HG02610 (cell line): ENCODE data around the gene FTSJ1.
"Not testable (repeated sequence)": the region's sequence is repeated elsewhere in the genome, so short reads cannot be mapped to it uniquely, and the experiment has no call there.

ENCODE experiments used
- ATAC-seq: cut with Tn5 transposase; IDR thresholded peaks from one replicate; pipeline ENCODE4 v1.9.1; 2021; ENCODE audit warnings: mild to moderate bottlenecking, moderate library complexity; ENCODE audit not compliant: unreplicated experiment

Gene FTSJ1, protein sequence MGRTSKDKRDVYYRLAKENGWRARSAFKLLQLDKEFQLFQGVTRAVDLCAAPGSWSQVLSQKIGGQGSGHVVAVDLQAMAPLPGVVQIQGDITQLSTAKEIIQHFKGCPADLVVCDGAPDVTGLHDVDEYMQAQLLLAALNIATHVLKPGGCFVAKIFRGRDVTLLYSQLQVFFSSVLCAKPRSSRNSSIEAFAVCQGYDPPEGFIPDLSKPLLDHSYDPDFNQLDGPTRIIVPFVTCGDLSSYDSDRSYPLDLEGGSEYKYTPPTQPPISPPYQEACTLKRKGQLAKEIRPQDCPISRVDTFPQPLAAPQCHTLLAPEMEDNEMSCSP

DNA sequence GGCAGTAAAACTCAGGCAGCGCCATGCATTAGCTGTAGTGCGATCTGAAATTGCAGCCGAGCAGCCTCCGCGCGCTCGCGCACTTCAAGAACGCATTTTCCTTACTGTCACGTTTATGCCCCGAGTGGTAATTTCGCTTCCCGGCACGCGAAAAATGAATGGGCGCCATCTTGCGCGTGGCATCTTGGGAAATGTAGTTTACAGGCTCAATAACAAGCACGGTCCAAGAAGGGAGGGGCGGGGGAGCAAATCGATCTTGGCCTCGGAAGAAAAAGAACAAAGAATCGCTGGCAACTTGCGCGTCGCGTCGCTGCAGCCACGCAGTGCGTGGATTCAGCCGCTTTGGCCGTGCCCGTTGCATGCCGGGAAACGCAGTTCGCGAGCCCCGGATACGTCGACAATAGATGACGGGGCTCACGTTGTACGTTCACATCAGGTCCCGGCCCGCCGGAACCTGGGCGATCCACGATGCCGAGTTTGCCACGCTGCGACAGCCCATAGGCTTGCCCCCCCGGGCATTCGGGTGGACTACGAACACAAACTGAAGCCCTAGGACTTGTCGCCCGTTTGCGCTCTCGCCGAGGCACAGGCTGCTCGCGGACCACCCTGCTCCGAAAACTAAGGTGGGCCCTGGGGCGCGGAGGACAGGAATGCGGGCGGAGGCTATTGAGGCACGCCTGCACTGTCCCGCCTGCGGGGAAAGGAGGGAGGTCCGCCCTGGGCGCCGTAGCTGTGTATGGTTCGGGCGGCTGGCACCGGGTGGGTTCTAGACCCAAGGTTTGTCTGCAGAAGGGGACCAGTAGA lies at the start of gene FTSJ1:
Gene FTSJ1, plus strand, starts transcription at position 426 of the 804 bp plus-strand sequence. CDS start 1,849 bp downstream, outside the sequence.
- peak; percentile 91 for ATAC-seq

DNA sequence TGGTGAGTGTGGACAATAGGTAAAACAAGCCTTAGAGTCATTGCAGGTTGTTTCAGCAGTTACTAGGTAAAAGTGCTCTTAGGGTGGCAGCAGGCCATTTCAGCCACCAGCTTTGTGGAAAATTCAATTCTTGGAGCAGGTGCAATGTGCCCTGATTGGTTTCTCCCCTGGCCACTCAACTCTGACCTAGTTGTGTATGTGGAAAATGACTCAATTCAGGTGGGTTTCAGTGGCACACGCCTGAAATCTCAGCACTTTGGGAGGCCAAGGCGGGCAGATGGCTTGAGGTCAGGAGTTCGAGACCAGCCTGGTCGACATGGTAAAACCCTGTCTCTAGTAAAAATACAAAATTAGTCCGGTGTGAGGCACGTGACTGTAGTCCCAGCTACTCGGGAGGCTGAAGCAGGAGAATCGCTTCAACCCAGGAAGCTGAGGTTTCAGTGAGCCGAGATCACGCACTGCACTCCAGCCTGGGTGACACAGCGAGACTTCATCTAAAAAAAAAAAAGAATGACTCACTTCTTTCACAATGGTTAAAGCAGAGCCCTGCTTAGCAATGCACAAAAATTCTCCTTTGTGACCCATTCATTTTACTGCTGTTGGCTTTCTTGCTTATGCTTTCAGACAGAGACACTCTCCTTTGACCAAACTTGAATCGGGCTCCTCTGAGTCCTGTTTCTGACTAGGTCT lies 48.8 kb upstream of the FTSJ1 start:
- ATAC-seq = not testable (repeated sequence)

DNA sequence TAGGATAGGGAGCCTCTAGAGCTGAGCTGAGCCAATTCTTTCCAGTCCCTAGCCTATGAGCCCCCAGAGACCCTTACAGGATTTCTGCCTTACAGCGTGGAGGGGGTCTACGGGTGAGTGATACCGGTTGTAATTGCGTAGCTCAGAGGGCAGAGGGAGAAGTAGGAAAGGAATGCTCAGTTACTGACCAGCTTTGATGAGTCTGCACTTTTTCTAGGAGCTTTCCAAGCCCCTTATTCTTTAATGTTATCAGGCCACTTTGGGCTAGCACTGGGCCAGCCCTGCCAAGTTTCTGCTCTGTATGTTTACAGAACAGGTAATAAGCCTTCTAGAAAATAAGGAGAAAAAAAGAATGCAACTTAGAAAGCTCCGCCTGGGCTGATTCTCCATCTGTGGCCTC lies 46.4 kb upstream of the FTSJ1 start:
- not testable (repeated sequence) for ATAC-seq

DNA sequence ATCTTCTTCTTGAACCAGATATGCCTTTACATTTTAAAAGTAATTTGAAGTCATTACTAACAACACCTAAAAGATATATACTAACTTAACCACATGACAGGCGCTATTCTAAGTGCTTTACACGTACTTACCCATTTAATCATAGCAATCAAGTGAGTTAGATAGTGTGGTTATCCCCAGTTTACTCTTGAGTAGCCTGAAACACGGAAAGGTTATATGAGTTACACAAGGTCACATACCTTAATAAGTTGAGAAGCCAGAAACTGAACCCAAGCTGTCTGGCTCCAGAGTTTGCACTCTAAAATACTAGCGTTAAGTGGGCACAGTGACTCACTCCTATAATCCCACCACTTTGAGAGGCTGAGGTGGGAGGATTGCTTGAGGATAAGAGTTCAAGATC lies 45.8 kb upstream of the FTSJ1 start:
- not testable (repeated sequence) for ATAC-seq

DNA sequence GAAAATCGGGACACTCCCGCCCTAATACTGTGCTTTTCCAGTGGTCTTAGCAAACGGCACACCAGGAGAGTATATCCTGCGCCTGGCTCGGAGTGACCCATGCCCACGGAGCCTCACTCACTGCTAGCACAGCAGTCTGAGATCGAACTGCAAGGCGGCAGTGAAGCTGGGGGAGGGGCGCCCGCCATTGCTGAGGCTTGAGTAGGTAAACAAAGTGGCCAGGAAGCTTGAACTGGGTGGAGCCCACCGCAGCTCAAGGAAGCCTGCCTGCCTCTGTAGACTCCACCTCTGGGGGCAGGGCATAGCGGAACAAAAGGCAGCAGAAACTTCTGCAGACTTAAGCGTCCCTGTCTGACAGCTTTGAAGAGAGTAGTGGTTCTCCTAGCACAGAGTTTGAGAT lies 42.3 kb upstream of the FTSJ1 start:
- not testable (repeated sequence) for ATAC-seq

DNA sequence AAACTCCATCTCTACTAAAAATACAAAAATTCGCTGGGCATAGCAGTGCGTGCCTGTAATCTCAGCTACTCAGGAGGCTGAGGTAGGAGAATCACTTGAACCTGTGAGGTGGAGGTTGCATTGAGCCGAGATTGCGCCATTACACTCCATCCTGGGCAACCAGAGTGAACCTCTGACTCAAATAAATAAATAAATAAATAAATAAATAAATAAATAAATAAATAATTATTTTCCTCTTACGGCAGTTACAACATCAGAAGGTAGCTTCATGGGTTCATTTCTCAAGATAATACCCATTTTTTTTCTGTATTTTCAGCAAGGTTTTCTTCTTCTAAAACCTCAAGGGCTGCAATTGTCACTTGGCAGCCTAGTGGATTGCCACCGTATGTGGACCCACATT lies 28.8 kb upstream of the FTSJ1 start:
- not testable (repeated sequence) for ATAC-seq

DNA sequence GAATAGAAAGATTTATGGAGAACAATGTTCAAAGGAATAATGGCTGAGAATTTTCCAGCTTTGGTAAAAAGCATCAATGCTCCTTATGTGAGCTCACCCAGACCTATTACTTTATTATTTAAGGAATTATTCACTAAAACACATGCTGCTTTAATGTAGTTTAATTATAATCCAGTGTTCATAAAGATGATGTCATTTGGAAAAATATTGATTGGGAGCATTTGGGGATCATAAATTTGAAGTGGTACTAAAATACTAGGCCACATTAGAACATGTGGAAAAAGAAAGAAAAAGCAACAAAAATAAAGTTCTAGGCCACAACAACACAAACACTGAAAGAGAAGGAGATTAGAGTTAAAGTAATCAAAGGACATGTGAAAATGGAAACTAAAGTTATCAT lies 25.9 kb upstream of the FTSJ1 start:
- ATAC-seq = no peak

DNA sequence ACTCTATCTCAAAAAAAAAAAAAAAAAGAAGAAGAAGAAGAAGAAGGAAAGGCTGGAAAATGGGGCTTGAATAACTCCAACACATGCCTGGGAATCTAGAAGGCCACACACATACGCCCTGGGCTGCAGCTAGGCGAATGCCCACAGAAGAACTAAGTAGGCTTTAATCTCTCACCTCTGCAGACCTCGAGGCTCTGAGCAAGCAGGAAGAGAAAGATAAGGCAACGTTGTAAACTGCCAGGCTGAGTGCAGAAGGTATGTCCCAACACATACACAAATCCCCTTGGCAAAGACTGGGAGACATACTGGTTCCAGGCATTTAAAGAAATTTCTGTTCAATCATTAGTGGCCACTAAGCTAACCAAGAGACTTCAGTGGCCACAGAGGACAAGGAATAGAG lies 24.3 kb upstream of the FTSJ1 start:
- ATAC-seq = no peak

DNA sequence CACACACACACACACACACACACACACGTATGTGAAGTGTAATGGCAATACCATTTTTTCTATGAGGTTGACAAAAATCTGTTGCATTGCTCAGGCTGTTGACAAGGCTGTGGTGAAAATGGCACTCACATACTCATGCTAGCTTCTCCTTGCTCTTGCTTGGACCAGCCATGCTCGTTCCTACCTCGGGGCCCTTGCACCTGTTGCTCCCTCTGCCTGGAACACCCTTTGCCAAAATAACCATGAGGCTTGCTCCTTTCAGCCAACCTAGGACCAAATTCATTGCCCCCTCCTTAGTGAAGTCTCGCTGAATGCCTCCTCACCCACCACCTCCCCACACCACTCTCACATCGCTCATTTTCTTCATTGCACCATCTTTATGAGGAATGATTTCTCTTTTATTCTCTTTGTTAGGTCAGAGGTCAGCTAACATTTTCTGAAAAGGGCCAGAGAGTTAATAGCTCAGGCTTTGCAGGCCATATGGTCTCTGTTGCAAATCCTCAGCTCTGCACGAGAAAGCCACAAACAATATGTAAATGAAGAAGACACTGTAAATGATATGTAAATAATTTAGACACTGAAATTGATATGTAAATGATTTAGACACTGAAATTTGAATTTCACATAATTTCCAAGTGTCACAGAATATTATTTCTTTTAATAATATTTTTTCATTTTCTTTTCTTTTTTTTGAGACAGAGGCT lies 19.2 kb upstream of the FTSJ1 start:
- ATAC-seq = no peak

DNA sequence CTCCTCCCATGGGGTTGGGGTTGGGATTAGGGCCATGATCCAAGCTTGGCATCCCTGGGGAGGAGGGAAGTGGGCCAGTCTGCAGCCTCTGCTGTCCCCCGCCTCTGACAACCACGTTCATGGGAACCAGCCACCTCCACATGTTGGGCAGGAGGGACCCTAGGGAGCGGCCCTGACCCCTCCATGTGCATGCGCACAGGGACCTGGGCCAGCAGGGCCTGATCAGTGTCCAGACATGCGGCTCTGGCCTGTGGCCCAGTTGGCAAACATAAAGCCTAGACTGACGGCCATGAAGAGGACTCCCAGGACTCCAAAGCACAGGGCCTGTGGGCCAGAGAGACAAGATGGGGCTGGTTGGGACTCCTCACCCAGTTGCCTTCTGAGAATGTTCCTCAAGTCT lies 17.3 kb upstream of the FTSJ1 start:
- ATAC-seq = no peak

DNA sequence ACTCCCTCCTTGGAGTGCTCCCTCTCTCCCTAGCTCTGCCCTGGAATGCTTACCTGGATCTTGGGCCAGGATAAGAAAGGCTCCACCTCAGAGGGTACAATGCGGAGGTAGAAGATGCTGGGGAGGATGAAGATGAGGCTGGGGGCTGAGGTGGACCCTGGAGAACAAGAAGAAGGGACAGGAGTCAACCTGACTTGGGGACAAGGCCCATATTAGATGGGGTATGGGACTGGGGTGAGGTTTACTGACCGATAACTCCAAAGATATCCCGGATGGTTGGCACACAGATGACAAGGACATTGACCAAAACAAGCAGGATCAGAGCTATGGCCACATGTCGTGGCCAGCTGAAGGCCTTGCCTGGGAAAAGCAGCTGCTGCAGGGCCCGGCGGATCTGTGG lies 16.5 kb upstream of the FTSJ1 start:
- no peak for ATAC-seq

DNA sequence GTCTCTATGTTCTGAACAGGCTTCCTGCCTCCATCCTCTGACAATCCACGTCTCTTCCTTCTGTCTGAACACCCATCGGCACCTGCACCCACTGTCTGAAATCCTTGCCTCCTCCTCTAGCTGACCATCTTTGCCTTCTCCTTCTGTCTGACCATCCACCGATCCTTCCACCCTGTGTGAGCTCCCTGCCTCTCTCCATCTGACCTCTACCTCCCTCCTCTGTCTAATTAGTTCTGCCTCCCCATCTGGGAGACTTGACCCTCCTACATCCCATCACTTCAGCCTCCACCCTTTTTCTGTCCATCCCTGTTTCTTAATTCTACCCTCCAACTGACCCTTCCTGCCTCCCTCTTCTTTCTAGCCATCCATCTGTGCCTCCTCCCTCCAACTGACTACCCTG lies 16.0 kb upstream of the FTSJ1 start:
- no peak for ATAC-seq

DNA sequence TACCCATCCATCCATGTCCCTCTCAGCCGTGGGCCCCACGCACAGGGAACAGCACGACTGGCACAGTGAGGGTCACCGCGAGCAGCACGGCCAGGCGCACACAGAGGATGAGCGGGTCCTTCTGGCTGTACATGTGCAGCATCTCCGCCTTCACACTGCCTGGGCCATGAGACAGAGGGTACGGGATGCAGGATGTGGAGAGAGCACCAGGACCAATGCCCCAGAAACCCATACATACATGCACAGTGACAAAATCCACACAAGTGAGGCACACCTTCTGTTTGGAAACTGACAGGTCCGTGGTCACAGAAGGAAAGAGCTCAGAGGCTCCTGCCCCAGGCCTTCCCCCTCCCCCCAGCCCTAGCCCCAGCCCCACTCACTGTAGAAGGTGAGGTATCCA lies 15.4 kb upstream of the FTSJ1 start:
- no peak for ATAC-seq

DNA sequence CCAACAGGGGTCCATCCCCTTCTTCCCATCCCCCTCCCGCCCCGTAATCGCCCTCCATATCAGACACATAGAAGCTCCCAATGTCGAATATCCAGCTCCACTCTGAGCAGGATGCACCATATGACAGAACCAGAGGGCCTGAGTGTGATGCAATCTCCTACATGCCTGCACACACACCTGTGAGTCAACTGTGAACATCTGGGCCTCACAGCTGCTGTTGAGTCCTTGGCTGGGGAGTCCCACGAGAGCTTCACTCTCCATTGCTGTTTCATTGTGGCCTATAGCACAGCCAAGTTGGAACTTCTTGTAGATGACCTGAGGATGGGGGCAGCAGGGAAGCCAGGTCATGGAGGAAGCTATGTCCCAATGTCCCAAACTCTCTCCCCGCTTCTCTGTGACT lies 14.2 kb upstream of the FTSJ1 start:
- ATAC-seq = no peak

DNA sequence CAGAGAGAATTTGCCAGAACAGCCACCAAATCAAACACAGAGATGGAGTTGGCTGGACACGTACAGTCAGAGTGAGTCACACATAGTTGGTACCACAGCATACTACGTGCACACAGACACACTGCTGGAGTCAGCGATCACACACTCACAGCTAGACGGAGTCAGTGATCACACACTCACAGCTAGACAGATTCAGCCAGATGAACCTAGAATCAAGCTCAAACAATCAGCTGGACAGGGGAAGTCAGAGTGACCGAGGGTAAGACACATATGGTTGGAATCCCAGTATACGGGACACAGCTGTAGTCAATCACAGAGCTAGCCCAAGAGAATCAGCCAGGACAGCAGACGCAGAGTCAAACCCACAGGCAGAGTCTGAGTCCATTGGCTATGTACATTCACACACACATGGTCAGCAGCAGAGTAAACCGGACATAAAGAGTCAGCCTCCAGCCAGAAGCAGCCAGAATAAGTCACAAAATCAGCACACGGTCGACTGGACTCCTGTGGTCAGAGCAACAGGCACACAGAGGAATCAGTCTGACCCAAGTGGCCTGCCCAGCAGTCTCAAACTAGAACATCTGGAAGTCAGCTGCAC lies 10.6 kb upstream of the FTSJ1 start:
- ATAC-seq = no peak

DNA sequence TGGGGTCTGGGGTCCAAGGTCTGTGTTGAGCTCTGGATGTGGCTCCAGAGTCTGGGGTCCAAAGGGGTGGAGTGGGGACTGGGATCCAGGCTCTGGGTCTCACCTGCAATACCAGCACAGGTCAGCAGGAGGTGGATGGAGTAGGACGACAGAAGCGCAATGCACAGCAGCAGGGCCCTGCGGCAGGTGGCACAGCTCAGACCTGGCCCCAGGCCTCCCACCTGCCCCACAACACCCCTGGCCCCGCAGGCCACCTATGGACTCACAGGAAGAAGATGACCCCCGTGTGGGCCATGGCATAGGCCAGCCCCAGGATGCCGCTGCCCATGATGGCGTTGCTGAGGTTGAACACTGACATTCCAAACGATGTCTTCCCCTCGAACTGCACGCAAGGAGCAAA lies 9.3 kb upstream of the FTSJ1 start:
- ATAC-seq = no peak

DNA sequence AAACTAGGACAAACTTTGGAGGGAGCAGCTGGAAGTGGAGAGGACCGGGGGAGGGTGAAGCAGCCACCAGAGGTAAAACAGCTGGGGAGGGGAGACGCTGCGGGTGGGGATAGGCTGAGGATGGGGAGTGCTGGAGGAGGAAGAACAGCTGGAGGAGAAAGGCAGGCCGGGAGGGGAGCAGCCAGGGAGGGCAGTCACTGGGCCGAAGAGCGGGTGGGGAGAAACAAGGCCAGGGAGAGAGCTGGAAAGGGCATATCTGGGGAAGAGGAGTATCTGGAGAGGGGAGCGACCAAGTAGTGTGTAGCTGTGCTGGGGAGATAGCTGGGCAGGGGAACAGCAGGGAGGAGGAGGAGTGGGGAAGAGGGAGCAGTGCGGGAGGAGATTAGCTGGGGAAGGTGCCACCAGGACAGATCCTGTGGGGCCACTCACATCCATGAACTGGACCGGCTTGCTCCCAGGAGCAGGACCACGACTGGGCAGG lies 8.7 kb upstream of the FTSJ1 start:
- no peak for ATAC-seq

DNA sequence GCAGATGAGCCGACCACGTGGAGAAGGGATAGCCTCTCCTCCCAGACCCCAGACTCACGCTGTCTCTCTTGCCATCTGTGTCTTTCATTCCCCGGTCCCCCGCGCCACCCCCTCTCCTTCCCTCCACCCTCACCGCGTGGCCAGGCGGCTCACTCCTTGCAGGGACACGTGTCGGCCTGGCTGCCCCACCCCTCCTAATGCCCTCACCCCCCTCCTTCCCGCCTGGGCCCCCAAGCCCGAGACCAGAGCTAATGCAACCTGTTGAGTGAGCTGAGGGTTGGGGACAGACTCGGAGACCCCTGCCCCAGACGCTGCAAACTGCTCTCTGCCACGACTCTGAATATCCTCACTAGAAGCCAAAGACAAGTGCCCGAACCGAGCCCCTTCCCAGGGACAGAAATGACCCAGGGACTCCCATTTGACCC lies 7.7 kb upstream of the FTSJ1 start:
- no peak for ATAC-seq

DNA sequence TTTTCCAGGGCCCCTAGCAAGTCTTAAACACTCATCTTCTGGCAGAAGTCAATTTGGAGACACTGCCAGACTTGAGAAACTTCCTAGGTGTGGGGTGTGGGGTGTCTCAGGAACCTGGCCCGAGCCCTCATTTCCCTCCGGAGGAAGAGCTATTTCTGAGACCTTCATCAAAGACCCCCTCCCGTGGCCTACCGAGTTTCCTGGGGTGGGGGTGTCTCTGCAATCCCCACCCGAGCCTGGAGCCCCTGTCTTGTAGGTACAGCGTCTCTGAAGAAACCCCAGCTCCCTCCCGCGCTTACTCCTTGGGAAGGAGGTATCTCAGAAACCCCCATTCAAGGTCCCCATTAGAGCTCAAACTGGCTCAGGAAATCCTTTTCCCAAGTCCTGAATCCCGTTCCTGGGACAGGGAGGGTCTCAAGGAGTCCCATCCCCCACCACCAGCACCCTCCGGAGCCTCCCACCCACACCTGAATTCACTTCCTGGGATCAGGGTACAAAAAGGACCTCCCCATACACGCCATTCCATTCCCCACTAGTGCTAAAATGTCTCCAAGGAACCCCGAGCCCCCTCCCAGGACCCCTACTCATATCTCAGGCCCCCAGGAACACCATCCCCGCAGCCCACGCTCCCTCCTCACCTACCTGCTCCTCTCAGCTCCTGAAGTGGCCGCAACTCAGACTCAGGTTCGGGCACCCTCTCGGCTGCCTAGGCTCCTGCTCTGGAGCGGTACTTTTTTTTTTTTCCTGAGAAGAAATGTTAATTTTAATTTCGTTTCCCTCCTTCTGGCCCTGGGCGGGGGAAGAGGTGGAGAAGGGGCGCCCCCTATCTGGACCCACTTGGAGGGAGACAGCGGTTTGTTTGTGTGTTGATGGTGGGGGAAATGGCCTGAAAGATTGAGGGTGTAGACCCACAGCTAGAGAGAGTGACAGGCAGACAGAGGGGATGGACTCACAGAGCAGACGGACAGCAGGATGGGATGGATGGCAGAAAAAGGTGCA lies 7.0 kb upstream of the FTSJ1 start:
- no peak for ATAC-seq
